Spleen (tissue), 11 donors: ENCODE data around the gene CEP41. TPM values are rescaled to one million over a fixed set of nuclear protein-coding genes. Genes with fewer than 3 reads are reported as not detected.

ENCODE experiments used
- DNase-seq: peaks from one replicate; pipeline ENCODE4 v3.0.0-alpha.2; 2020
- H3K27ac ChIP-seq, 8 donors: fragments of 200-600 bp; sonication (generic) in 7 of 8; 1 replicate in 4 of 8; 2 replicates in 4 of 8; pipeline versions ENCODE4 v1.5.0 to v1.8.0; 2016 to 2021; ENCODE audit warnings: inconsistent platforms in 4 of 8, mild to moderate bottlenecking in 4 of 8, moderate library complexity in 1 of 8
- H3K27me3 ChIP-seq, 7 donors: fragments of 200-600 bp; sonication (generic) in 6 of 7; replicated peaks in 1 of 7; 1 replicate in 4 of 7; 2 replicates in 3 of 7; pipeline versions ENCODE4 v1.5.0 to v1.8.0; 2016 to 2021; ENCODE audit warnings: inconsistent platforms in 3 of 7, mild to moderate bottlenecking in 1 of 7
- H3K36me3 ChIP-seq, 6 donors: fragments of 200-600 bp; sonication (generic) in 5 of 6; 1 replicate in 4 of 6; 2 replicates in 2 of 6; pipeline versions ENCODE4 v1.5.0 to v1.8.0; 2016 to 2021; ENCODE audit warnings: inconsistent platforms in 2 of 6
- H3K4me1 ChIP-seq, 6 donors: fragments of 200-600 bp; sonication (generic) in 5 of 6; 1 replicate in 3 of 6; 2 replicates in 3 of 6; pipeline versions ENCODE4 v1.5.0 to v1.8.0; 2016 to 2021; ENCODE audit warnings: inconsistent platforms in 3 of 6
- H3K4me3 ChIP-seq, 8 donors: fragments of 200-600 bp; sonication (generic) in 7 of 8; 1 replicate in 4 of 8; 2 replicates in 4 of 8; pipeline versions ENCODE4 v1.5.0 to v1.8.0; 2016 to 2021; ENCODE audit warnings: inconsistent platforms in 4 of 8, mild to moderate bottlenecking in 4 of 8, moderate library complexity in 2 of 8
- H3K9me3 ChIP-seq, 8 donors: fragments of 200-600 bp; sonication (generic) in 7 of 8; 1 replicate in 4 of 8; 2 replicates in 4 of 8; pipeline versions ENCODE4 v1.5.0 to v1.8.0; 2016 to 2021; ENCODE audit warnings: inconsistent platforms in 4 of 8
- POLR2A ChIP-seq, 3 donors: fragments of 450-650 bp; IDR thresholded peaks; one replicate each; pipeline ENCODE4 v1.5.1; 2017; ENCODE audit warnings: antibody characterized with exemption in 3 of 3, mild to moderate bottlenecking in 1 of 3
- POLR2AphosphoS5 ChIP-seq, 3 donors: sonication (generic); formaldehyde crosslinking; IDR thresholded peaks; one replicate each; pipeline ENCODE4 v1.5.1; 2017; ENCODE audit warnings: antibody characterized with exemption in 3 of 3
- WGBS, 5 donors: extraction: QIAGEN DNeasy Blood & Tissue Kit in 3 of 5; methylation state at CpG; one replicate each; pipeline versions ENCODE4 v1.1.5 to v1.1.7; 2013 to 2018; 5-methylcytosine and 5-hydroxymethylcytosine counted together
- intact Hi-C: fragments of 100-400 bp; cut with DNase I; formaldehyde crosslinking; loops from one replicate; pipeline ENCODE4 v1.15.0; 2023; ENCODE audit warnings: low total_unique reads
- polyA plus RNA-seq, 3 donors: library from polyadenylated mRNA; stranded (reverse); fragments of 200-250 nt; gene quantifications; one replicate each; pipeline ENCODE4 v1.2.1, GENCODE V29; 2013
- total RNA-seq, 7 donors: library from RNA; depleted of rRNA in 3 of 7; stranded (reverse); fragments of >200 nt in 3 of 7; fragmentation: NEBNext Ultra II Directional in 4 of 7; extraction: Animal tissue kit (Norgen Biotek cat#: 25700) in 4 of 7; gene quantifications; one replicate each; pipeline versions ENCODE4 v1.1.0 to v1.2.1, GENCODE V29; 2016 to 2021
- TF ChIP-seq, protein P1 (sequence below), 11 experiments: fragments of 200-600 bp in 7 of 11; fragments of 450-650 bp in 4 of 11; sonication (generic) in 4 of 11; IDR thresholded peaks in 8 of 11; conservative IDR thresholded peaks in 3 of 11; 1 replicate in 7 of 11; 2 replicates in 4 of 11; pipeline versions ENCODE4 v1.4.0 to v1.8.0; 2016 to 2021; ENCODE audit warnings: antibody characterized with exemption in 11 of 11, inconsistent platforms in 4 of 11, mild to moderate bottlenecking in 1 of 11
- donor health status: healthy with polysubstance abuse.
- donor health status: DM: no; HTN: no; CAD: no; lungs with moderate emphysema.
- donor health status: DM: no; HTN: no; CAD: no.
- donor health status: Bipolar disorder and iron deficiency.
- donor health status: healthy.
- donor health status: DM: no; HTN: no; CAD: no.
- donor health status: DM: yes; HTN: yes; CAD: no.

The CEP41 gene
- total and polyA plus RNA-seq, 10 donors = 2.3 to 19.3 (median 12.5) TPM

GRCh38 chr7:130436253-130436652, 4.6 kb downstream of the CEP41 start:
- no peaks in the 10 kb centered on the region for H3K36me3 ChIP-seq
- peaks cover 4 to 47% (median 21%) of the 10 kb centered on the region in 6 donors for H3K4me1 ChIP-seq
- H3K27me3 ChIP-seq = no peaks in the 10 kb centered on the region
- no peak for DNase-seq
- intact Hi-C loops = no loop called here
- no peak overlapping the region for H3K27ac ChIP-seq
- no peaks in the 10 kb centered on the region for H3K9me3 ChIP-seq
- TF ChIP-seq, protein P1, sequence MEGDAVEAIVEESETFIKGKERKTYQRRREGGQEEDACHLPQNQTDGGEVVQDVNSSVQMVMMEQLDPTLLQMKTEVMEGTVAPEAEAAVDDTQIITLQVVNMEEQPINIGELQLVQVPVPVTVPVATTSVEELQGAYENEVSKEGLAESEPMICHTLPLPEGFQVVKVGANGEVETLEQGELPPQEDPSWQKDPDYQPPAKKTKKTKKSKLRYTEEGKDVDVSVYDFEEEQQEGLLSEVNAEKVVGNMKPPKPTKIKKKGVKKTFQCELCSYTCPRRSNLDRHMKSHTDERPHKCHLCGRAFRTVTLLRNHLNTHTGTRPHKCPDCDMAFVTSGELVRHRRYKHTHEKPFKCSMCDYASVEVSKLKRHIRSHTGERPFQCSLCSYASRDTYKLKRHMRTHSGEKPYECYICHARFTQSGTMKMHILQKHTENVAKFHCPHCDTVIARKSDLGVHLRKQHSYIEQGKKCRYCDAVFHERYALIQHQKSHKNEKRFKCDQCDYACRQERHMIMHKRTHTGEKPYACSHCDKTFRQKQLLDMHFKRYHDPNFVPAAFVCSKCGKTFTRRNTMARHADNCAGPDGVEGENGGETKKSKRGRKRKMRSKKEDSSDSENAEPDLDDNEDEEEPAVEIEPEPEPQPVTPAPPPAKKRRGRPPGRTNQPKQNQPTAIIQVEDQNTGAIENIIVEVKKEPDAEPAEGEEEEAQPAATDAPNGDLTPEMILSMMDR (IDR thresholded peaks at IDR 0.05 in 8 of 11, conservative IDR thresholded peaks at IDR 0.05 in 3 of 11) = no peak
- H3K4me3 ChIP-seq = no peak overlapping the region
- 86 to 93% (median 91%) methylated on average over 1 of the region's 1 CpG for whole genome bisulfite sequencing, 5 donors

GRCh38 chr7:130435311-130435854, 5.4 kb downstream of the CEP41 start:
- TF ChIP-seq POLR2A (IDR thresholded peaks at IDR 0.05) (no peak), POLR2AphosphoS5 (IDR thresholded peaks at IDR 0.05) (no peak)
- TF ChIP-seq, protein P1 (IDR thresholded peaks at IDR 0.05 in 8 of 11, conservative IDR thresholded peaks at IDR 0.05 in 3 of 11) = no peak
- H3K27ac ChIP-seq = no peak overlapping the region
- no peaks in the 10 kb centered on the region for H3K9me3 ChIP-seq
- H3K36me3 ChIP-seq = no peaks in the 10 kb centered on the region
- no peak for DNase-seq
- intact Hi-C loops = no loop called here
- H3K4me1 ChIP-seq = peaks cover 7 to 51% (median 21%) of the 10 kb centered on the region in 6 donors
- H3K4me3 ChIP-seq = no peak overlapping the region
- WGBS, 5 donors = 54 to 71% (median 70%) methylated on average over 2 of the region's 2 CpGs
- H3K27me3 ChIP-seq = no peaks in the 10 kb centered on the region

GRCh38 chr7:130433301-130433700, 7.5 kb downstream of the CEP41 start:
- intact Hi-C loops = no loop called here
- Histone ChIP-seq H3K36me3 (no peaks in the 10 kb centered on the region), H3K4me1 (peaks cover 7 to 49% (median 21%) of the 10 kb centered on the region in 6 donors), H3K27ac (no peak overlapping the region), H3K27me3 (no peaks in the 10 kb centered on the region), H3K4me3 (no peak overlapping the region), H3K9me3 (no peaks in the 10 kb centered on the region)
- WGBS, 5 donors = 29 to 55% (median 52%) methylated on average over 1 of the region's 1 CpG
- DNase-seq = no peak
- TF ChIP-seq POLR2A (IDR thresholded peaks at IDR 0.05) = no peak
- TF ChIP-seq, protein P1 (IDR thresholded peaks at IDR 0.05 in 8 of 11, conservative IDR thresholded peaks at IDR 0.05 in 3 of 11) = no peak
- no peak for TF ChIP-seq POLR2AphosphoS5 (IDR thresholded peaks at IDR 0.05)

- intact Hi-C loops = no loop called here
- Histone ChIP-seq H3K36me3 (no peaks in the 10 kb centered on the region), H3K27ac (no peak overlapping the region), H3K4me1 (peaks cover 7 to 49% (median 21%) of the 10 kb centered on the region in 6 donors), H3K27me3 (no peaks in the 10 kb centered on the region), H3K9me3 (no peaks in the 10 kb centered on the region), H3K4me3 (no peak overlapping the region)
- no peak for DNase-seq
- WGBS, 5 donors = 78 to 86% (median 85%) methylated on average over 3 of the region's 3 CpGs
- no peak for TF ChIP-seq POLR2AphosphoS5 (IDR thresholded peaks at IDR 0.05)
- no peak for TF ChIP-seq POLR2A (IDR thresholded peaks at IDR 0.05)
- TF ChIP-seq, protein P1 (IDR thresholded peaks at IDR 0.05 in 8 of 11, conservative IDR thresholded peaks at IDR 0.05 in 3 of 11) = no peak
Observed at GRCh38 chr7:130432886-130433285, 7.9 kb downstream of the CEP41 start.
